GM21528 (cell line): ENCODE data around the gene ZBTB39.
"Not testable (repeated sequence)": the region's sequence is repeated elsewhere in the genome, so short reads cannot be mapped to it uniquely, and the experiment has no call there.

Experiments used
- ATAC-seq: cut with Tn5 transposase; IDR thresholded peaks from one replicate; pipeline ENCODE4 v1.9.1; 2021; ENCODE audit warnings: mild to moderate bottlenecking, moderate library complexity; ENCODE audit not compliant: unreplicated experiment, low FRiP score

ZBTB39 gene

GRCh38 chr12:57004651-57005050, 1.7 kb downstream of the ZBTB39 start:
- ATAC-seq, result no peak

- no peak for ATAC-seq
Observed at GRCh38 chr12:57003395-57003794, 3.0 kb downstream of the ZBTB39 start.

- ATAC-seq, result no peak
Observed at GRCh38 chr12:57001448-57001906, 4.9 kb downstream of the ZBTB39 start.

- no peak for ATAC-seq
Observed at GRCh38 chr12:57000393-57000792, 6.0 kb downstream of the ZBTB39 start.

DNA sequence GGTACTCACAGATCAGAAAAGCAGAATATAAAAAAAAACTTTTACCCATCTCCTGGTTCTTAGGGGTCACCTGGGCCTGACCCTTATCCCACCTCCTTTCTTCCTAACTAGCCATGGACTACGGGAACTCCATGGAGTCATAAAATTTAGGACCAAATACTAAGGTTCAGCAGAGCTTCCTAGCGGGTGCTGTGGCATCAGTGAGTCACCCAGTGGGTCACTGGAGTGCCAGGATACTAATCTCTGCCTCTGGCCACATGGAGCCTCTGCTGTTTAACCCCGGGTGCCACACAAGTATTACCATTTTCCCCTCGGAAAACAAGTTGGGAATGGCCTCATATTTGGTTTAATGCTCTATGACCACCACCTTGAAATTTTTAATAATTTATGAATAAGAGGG, 6.9 kb downstream of the ZBTB39 start:
- ATAC-seq, result no peak

GRCh38 chr12:56998981-56999380, 7.4 kb downstream of the ZBTB39 start:
- ATAC-seq, result no peak

DNA sequence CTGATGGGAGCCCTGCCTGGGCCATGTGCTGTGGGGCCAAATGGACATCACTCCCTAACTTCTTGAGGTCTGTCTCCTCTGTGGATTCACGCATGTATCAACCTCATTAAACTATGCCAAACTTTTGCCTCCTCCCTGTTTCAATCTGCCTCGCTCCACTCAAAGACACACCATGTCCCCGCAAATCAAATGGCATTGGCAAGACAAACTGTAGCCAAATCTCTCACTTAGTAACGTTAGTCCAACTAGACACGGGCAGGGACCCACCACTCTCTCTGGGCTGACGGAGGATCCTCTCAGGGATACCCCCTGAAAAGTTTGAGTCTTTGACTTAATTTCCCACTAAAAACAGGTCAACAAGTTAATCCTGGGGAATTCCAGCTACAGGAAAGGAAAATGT, 8.0 kb downstream of the ZBTB39 start:
- no peak for ATAC-seq

GRCh38 chr12:56996793-56997545, 9.4 kb downstream of the ZBTB39 start:
- ATAC-seq, result no peak

GRCh38 chr12:56995930-56996496, 10.3 kb downstream of the ZBTB39 start:
- ATAC-seq, result no peak

GRCh38 chr12:56995201-56995929, 11.0 kb downstream of the ZBTB39 start:
- no peak for ATAC-seq

GRCh38 chr12:56994231-56994746, 12.1 kb downstream of the ZBTB39 start:
- ATAC-seq, result no peak

DNA sequence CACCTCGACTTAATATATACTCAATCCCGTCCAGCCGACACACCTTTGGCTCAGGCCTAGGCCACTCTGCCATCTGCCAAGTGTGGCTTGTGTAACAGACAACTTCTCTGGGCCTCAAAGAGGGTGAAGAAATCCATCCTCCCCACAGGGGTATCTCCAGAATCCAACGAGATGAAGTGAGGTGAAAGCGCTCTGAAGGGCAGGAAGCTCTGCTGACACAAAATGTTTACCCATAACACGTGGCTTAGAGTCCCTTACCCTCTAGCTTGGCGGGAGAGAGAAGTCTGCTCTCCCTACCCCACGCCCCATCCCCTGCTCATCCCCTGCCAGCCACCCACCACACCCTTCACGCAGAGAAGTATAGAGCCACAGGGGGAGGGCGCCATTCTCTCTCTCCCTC, 13.0 kb downstream of the ZBTB39 start:
- ATAC-seq, result no peak

DNA sequence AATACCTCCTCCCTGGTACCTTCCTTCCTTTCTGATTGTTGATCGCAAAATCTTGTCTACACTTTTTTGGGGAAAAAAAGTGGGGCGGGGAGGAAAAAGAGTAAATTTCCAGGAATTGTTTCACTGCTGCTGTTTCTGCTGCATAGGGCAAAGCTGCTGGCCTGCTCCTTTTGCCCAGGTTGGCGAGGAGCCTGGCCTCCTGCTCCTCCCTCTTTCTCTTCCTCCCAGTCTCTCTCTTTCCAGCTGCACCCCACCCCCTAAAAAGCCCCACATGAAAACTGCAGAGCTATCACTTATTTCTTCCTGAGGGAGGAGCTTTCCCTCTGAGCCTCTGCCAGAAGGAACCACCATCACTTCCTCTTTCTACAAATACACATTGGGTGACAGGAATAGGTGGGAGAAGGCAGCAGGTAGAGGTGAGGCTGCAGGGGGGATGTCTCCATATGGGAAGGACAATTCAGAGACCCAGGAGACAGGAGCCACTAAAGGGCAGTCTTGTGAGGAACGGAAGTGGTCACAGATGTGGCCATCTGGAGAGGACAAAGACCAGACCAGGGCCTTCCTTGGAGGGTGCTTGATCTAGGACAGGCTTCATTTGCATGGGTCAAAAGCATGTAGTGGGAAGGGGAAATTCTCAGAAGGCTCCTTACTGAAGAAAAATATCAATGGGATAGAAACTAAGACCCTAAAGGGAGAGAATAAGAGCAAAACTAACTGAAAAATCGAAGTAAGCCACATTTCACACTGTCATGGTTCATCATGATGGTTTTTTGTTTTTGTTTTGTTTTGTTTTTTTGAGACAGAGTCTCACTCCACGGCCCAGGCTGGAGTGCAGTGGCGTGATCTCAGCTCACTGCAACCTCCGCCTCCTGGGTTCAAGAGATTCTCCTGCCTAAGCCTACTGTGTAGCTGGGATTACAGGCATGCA, 14.8 kb downstream of the ZBTB39 start:
- no peak for ATAC-seq

DNA sequence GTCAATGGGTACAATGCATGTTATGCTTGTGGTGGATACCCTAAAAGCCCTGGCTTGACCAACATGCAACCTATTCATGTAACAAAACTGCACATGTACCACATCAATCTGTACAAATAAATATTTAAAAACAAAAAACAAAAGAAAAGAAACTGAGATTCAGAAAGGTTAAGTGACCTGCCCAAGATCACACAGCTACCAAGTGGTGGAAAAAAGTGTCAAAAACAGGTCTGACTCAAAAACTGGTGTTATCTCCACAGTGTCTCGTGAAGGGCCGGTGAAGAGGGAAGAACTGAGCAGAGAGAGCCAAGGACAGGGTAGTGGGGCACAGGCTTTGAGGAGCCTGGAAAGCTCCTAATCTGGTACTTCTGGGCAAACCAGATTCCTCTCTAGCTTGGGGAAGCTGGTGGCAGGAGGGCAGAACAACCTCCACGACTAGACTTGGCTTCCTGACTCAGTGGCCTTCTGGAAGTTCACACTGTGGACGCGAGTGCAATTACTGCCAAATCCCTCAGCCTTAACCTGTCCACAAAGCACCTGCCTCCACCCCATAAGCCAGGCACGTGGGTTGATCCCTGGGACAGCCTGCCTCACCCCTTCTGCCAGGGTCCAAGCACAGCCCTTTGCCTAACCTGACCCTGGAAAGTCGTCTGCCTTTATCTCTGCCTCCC, 15.6 kb downstream of the ZBTB39 start:
- no peak for ATAC-seq

DNA sequence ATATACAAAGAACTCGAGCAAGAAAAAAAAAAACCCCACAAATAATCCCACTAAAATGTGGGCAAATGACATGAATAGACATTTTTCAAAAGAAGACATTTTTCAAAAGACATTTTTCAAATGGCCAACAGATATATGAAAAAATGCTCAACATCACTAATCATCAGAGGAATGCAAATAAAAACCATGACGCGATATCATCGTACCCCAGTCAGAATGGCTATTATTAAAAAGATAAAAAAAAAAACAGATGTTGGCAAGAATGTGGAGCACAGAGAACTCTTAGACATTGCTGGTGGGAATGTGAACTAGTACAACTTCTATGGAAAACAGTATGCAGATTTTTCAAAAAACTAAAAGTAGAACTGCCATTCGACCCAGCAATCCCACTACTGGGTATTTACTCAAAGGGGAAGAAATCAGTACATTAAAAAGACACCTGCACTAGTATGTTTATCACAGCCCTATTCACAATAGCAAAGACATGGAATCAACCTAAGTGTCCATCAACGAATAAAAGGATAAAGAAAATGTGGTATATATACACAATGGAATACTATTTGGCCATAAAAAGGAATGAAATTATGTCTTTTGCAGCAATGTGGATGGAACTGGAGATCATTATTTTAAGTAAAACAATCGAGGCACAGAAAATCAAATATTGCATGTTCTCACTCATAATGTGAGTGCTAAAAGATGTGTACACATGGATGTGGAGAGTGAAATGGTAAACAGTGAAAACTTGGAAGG, 16.3 kb downstream of the ZBTB39 start:
- no peak for ATAC-seq

- no peak for ATAC-seq
Observed at GRCh38 chr12:56988207-56988739, 18.1 kb downstream of the ZBTB39 start.

GRCh38 chr12:56987551-56988053, 18.7 kb downstream of the ZBTB39 start:
- peak; percentile 67 for ATAC-seq

DNA sequence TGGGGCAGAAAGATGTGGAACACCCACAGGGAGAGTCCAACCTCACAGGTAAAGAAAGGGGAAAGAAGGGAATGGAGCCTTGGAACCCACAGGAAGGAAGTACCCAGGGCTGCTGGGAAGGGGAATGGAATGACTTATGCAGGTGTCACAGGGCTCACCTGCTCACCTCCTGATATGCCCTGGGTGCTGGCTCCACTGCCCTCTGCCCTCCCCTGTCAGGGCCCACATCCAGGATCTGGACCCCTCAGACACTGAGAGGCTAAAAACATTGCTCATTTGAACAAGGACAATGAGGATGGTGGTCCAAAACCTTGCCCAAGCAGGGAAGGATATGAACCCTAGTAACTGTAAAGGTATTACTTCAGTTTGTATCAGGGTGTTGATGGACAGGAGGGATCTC, 19.3 kb downstream of the ZBTB39 start:
- no peak for ATAC-seq

DNA sequence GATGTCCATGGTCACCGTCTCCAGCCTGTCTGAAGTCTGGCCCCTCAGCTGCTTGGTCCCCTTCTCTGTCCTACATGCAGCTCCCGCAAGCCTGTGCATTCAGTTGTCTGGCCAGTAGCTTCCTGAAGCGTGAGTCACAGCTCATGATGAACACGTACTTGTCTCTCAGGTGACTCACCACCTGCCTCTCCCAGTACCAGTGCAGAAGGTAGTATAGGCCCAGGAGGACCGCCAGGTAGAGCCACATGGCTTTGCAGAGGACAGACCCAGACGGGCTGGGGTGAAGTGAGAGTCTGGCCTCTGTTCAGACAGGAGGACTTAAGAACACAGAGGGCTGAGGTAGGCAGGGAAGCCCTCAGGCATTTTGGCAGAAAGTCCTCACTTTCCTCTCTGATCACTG, 20.6 kb downstream of the ZBTB39 start:
- ATAC-seq, result not testable (repeated sequence)
